H7 (cell line): ENCODE data around the gene C2orf81. TPM values are rescaled to one million over a fixed set of nuclear protein-coding genes. Genes with fewer than 3 reads are reported as not detected.
A peak's percentile ranks its signal among the peaks of the same experiment; 100 is the strongest.
"Not testable (repeated sequence)": the region's sequence is repeated elsewhere in the genome, so short reads cannot be mapped to it uniquely, and the experiment has no call there.

Experiments
- DNase-seq: peaks from one replicate; pipeline ENCODE4 v3.0.0; 2012
- H3K27me3 ChIP-seq: 2 replicates; pipeline ENCODE4 v1.6.0; 2011; ENCODE audit warnings: mild to moderate bottlenecking, low read length; ENCODE audit not compliant: control insufficient read depth, insufficient read depth
- H3K36me3 ChIP-seq: replicated peaks from 2 replicates; pipeline ENCODE4 v1.5.1; 2011; ENCODE audit warnings: low read length; ENCODE audit not compliant: control insufficient read depth, insufficient read depth
- H3K4me3 ChIP-seq: 2 replicates; pipeline ENCODE4 v1.5.1; 2011; ENCODE audit warnings: low read depth, mild to moderate bottlenecking, control low read depth, low read length, moderate library complexity; ENCODE audit not compliant: insufficient read depth
- total RNA-seq: library from RNA; depleted of rRNA; stranded (reverse); fragments of >200 nt; shearing (Covaris generic); gene quantifications from 2 replicates; pipeline ENCODE4 v1.2.3, GENCODE V29; 2014

Gene C2orf81
- total RNA-seq, 1 experiment from 2014 or later, result 0.83 TPM

GRCh38 chr2:74420443-74421103 is 846 bp downstream of the C2orf81 start:
- H3K36me3 ChIP-seq, H3K27me3 ChIP-seq: not testable (repeated sequence)
- DNase-seq, result peak; percentile 29
- peak overlapping the region; percentile 92; the same call in 1 of the 2 replicates for H3K4me3 ChIP-seq

- Histone ChIP-seq H3K36me3 (no peaks in the 10 kb centered on the region), H3K27me3 (peaks cover 8% of the 10 kb centered on the region; the same call in 1 of the 2 replicates), H3K4me3 (no peak overlapping the region)
- no peak for DNase-seq
Measured at GRCh38 chr2:74420006-74420405, 1.4 kb downstream of the C2orf81 start.

GRCh38 chr2:74419345-74419744 is 2.1 kb downstream of the C2orf81 start:
- DNase-seq, result no peak
- H3K27me3 ChIP-seq, result peaks cover 8% of the 10 kb centered on the region; the same call in 1 of the 2 replicates
- no peaks in the 10 kb centered on the region for H3K36me3 ChIP-seq
- H3K4me3 ChIP-seq, result no peak overlapping the region

DNA sequence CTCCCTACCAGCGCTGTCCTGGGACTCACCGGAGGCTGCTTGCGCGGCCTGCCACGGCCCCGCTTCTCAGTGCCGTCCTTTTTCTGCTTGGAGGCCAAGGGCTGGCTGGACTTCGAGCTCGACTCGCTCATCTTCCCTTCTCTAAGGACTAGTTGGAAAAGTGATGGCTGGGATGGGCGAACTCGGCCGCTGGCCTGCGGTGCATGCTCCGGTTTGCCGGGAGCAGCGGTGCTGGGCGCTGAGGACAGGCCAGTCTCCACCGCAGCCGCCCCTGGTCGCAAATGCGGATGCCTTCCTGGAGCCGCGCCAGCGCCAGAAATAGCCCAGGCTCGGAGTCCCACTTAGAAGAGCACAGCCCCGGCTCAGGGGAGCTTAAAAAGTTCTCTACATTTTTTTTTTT is 3.1 kb downstream of the C2orf81 start:
- DNase-seq, result peak; percentile 45
- Histone ChIP-seq H3K4me3 (no peak overlapping the region), H3K36me3 (no peaks in the 10 kb centered on the region)

DNA sequence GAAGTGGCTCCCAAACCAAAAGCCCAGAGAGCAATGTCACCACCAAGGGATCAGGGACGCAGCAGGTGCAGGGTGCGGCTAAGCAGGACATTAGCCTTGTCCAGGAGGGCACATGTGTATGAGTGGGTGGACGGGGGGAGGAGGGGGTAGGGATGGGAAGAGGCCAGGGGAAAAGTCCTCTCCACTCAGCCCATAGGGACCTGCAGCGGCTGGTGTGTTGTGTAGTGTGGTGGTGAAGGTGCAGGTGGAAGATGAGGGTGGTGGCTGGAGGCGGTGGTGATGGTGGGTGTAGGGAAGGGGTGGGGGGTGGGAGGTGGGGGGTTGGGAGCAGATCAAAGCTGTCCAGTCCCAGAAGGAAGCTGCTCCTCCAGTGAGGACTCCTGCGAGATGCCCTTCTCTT is 3.7 kb downstream of the C2orf81 start:
- DNase-seq, result peak; percentile 41
- Histone ChIP-seq H3K4me3 (no peak overlapping the region), H3K27me3 (peaks cover 8% of the 10 kb centered on the region; the same call in 1 of the 2 replicates), H3K36me3 (no peaks in the 10 kb centered on the region)

More for the DNA sequence above, 3.1 kb downstream of the C2orf81 start:
- H3K27me3 ChIP-seq, result peaks cover 8% of the 10 kb centered on the region; the same call in 1 of the 2 replicates

DNA sequence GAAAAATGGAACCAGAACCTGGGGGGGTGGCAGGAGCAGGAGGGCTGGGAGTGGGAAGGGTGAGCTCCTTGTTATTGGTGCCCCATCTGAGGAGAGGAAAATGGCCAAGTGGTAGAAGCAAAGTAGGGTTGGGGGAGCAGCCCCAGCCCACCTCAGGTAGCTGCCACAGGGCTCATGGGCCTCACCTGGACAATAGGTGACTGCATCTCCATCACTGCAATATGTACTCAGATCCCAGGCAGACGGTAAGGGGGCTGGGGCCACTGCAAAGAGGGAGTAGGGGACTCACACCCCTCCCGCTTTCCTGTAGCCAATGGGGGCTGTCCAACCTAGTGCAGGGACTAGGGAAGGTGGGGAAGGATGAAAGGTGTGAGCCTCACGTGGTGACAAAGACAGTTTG is 4.2 kb downstream of the C2orf81 start:
- no peak overlapping the region for H3K4me3 ChIP-seq
- peaks cover 8% of the 10 kb centered on the region; the same call in 1 of the 2 replicates for H3K27me3 ChIP-seq
- peak; percentile 33 for DNase-seq
- no peaks in the 10 kb centered on the region for H3K36me3 ChIP-seq

DNA sequence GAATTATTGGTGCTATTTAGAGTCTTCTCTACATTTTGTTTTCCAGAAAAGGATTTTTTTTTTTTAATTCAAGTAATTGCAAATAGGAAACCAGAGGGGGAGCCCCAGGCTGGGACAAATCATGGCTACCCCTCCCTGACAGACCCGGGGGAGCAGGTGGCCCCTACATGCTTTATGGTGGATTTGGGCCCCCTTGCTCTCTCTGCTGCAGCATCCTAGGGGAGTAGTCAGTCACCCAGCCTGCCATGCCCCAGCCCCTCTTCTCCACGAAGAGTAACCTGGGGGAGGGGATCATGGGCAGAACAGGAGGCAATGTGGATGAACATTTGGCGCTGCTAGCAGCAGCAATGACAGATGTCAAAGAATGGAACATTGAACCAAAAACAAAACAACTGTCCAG is 4.6 kb downstream of the C2orf81 start:
- Histone ChIP-seq H3K36me3 (no peaks in the 10 kb centered on the region), H3K4me3 (no peak overlapping the region), H3K27me3 (peaks cover 8% of the 10 kb centered on the region; the same call in 1 of the 2 replicates)
- peak; percentile 62 for DNase-seq

DNA sequence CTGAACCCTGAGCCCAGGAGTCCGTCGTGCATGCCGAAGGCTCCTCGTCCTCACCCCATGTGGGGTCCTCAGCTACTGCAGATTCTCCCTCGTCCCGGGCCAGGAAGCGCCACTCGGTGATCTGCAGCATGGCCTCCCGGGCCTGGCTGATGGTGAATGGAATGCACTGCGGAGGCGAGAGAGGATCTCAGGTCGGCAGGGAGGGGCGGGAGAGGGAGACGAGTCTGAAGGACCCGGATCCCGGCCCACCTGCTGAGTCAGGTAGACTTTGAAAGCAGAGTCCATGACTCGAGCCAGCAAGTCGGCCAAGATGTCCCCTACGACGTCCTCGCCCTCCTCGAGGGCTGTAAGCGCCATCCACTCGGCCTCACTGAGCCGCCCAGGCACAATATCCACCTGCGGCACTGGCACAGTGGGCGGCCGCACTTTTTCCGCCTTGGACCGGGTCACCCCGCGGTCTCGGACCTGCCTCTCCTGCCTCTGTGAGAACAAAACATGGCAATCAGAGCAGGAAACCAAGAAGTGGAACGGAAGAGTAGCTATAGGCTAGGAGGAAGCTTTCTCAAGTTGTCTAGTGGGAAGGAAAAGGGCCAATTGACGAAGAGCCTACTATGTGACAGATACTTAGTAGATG is 5.5 kb downstream of the C2orf81 start:
- no peaks in the 10 kb centered on the region for H3K36me3 ChIP-seq
- H3K27me3 ChIP-seq, result peaks cover 6% of the 10 kb centered on the region; the same call in 1 of the 2 replicates
- no peak overlapping the region for H3K4me3 ChIP-seq
- peak; percentile 78 for DNase-seq

- DNase-seq, result peak; percentile 64
- Histone ChIP-seq H3K4me3 (no peak overlapping the region), H3K27me3 (peaks cover 1% of the 10 kb centered on the region; the same call in 1 of the 2 replicates)
Measured at GRCh38 chr2:74414881-74415761, 6.3 kb downstream of the C2orf81 start.

GRCh38 chr2:74414441-74414840 is 7.0 kb downstream of the C2orf81 start:
- DNase-seq, result no peak
- Histone ChIP-seq H3K27me3 (no peaks in the 10 kb centered on the region; the same call in 1 of the 2 replicates), H3K36me3 (no peaks in the 10 kb centered on the region), H3K4me3 (no peak overlapping the region)

More at GRCh38 chr2:74414881-74415761, 6.3 kb downstream of the C2orf81 start:
- no peaks in the 10 kb centered on the region for H3K36me3 ChIP-seq

DNA sequence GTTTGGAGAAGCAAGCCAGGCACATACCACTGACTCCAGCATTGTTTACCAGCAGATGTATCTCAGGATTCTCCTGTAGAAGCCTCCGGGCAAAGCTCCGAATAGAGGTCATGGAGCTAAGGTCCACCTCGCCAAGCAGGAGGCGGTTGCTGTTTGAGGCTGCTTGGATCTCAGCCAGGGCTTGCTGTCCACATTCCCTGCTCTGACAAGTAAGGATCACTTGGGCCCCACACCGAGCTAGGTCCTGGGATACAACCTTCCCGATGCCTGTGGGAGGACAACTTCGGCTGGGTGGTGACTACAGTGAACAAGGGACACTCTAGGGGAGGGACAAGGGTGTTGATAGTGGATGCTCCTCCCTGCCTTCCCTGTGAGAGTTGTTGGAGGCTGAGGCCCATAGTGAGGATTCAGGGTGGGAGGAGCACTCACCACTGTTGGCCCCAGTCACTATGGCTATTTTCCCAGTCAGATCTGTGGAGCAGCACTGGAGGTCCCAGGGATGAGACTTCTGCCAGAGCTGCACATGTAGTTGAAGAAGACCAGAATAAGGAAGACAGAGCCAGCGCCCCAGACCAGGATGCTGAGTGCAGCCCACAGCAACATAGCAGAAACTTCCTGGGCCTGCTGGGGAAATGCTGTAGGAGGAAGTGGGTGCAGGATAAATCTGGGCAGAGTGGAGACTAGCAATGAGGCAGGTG is 8.3 kb downstream of the C2orf81 start:
- no peaks in the 10 kb centered on the region; the same call in 1 of the 2 replicates for H3K27me3 ChIP-seq
- H3K4me3 ChIP-seq, result no peak overlapping the region
- H3K36me3 ChIP-seq, result no peaks in the 10 kb centered on the region
- no peak for DNase-seq

DNA sequence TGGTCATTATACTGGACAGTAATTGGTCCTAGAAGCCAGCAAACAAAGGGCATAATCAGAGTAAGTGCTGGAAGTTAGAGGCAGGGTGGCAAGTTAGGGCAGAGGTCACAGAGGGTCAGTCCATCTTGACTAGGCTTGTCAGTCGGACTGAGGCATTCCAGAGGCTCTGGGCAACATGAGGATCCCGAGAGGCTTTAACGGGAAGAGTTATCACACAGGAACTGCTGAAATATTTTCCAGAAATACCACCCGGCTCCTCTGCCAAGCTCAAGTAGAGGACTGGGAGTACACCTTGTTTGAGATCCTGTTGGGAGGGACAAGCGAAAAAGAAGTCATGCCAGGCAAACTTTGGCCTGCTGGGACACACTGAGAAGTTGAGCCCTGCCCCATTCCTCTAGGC is 13.7 kb downstream of the C2orf81 start:
- no peaks in the 10 kb centered on the region for H3K36me3 ChIP-seq
- no peaks in the 10 kb centered on the region; the same call in 1 of the 2 replicates for H3K27me3 ChIP-seq
- DNase-seq, result no peak
- no peak overlapping the region for H3K4me3 ChIP-seq

- H3K4me3 ChIP-seq, result no peak overlapping the region
- no peaks in the 10 kb centered on the region; the same call in 1 of the 2 replicates for H3K27me3 ChIP-seq
- no peak for DNase-seq
- no peaks in the 10 kb centered on the region for H3K36me3 ChIP-seq
Measured at GRCh38 chr2:74406035-74406434, 15.4 kb downstream of the C2orf81 start.

GRCh38 chr2:74401891-74402290 is 19.5 kb downstream of the C2orf81 start:
- Histone ChIP-seq H3K27me3 (no peaks in the 10 kb centered on the region), H3K36me3 (no peaks in the 10 kb centered on the region), H3K4me3 (no peak overlapping the region)
- DNase-seq, result no peak
